Measurements from ENCODE around the gene PLXNA1.

The PLXNA1 gene

DNA sequence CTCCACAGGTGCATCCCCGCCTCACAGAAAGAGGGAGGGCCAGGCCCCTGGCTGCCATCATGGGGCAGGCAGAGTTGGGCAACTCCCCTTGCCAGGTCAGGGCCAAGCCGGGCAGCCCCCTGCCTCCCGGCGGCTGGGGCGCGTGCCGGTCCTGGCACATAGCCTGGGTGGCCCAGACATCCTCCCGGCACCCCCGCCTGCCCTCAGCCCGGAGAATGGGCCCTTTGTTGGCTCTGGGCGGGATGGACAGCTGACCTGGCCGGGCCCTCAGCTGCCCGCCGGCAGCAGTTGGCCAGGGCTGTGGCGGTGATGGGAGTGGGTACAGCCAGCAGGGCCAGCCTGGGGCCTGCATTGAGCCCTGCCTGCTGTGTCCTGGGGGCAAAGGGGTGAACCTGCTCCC, 16.5 kb downstream of the PLXNA1 start (continued):
- TF ChIP-seq TSHZ2 (CRISPR knock-in tag; IDR thresholded peaks at IDR 0.05) (no peak), RARB (CRISPR knock-in tag; IDR thresholded peaks at IDR 0.05) (no peak), ARNTL (CRISPR knock-in tag; IDR thresholded peaks at IDR 0.05; ENCODE audit: borderline replicate concordance, low read depth) (no peak)

GRCh38 chr3:127000119-127000518, 17.2 kb downstream of the PLXNA1 start:
- no peak for ATAC-seq
- no peak for TF ChIP-seq CSDC2 (CRISPR knock-in tag; IDR thresholded peaks at IDR 0.05)
- TF ChIP-seq RARB (CRISPR knock-in tag; IDR thresholded peaks at IDR 0.05) = no peak
- TF ChIP-seq GLIS3 (CRISPR knock-in tag; IDR thresholded peaks at IDR 0.05) = no peak
- no peak for TF ChIP-seq ARNTL (CRISPR knock-in tag; IDR thresholded peaks at IDR 0.05; ENCODE audit: borderline replicate concordance, low read depth)
- no peak for TF ChIP-seq ESRRG (CRISPR knock-in tag; IDR thresholded peaks at IDR 0.05)
- TF ChIP-seq ZFP30 (CRISPR knock-in tag; IDR thresholded peaks at IDR 0.05) = no peak
- no peak for TF ChIP-seq TSHZ2 (CRISPR knock-in tag; IDR thresholded peaks at IDR 0.05)
- no peak for TF ChIP-seq TCF4 (CRISPR knock-in tag; IDR thresholded peaks at IDR 0.05; ENCODE audit: borderline replicate concordance)
- no peak for TF ChIP-seq ZNF70 (CRISPR knock-in tag; IDR thresholded peaks at IDR 0.05)
- TF ChIP-seq ZNF565 (CRISPR knock-in tag; conservative IDR thresholded peaks at IDR 0.05; ENCODE audit: low read depth) = no peak
- TF ChIP-seq ZFP3 (CRISPR knock-in tag; IDR thresholded peaks at IDR 0.05) = no peak
- TF ChIP-seq ZC3H10 (CRISPR knock-in tag; IDR thresholded peaks at IDR 0.05) = no peak
- TF ChIP-seq, protein P1, sequence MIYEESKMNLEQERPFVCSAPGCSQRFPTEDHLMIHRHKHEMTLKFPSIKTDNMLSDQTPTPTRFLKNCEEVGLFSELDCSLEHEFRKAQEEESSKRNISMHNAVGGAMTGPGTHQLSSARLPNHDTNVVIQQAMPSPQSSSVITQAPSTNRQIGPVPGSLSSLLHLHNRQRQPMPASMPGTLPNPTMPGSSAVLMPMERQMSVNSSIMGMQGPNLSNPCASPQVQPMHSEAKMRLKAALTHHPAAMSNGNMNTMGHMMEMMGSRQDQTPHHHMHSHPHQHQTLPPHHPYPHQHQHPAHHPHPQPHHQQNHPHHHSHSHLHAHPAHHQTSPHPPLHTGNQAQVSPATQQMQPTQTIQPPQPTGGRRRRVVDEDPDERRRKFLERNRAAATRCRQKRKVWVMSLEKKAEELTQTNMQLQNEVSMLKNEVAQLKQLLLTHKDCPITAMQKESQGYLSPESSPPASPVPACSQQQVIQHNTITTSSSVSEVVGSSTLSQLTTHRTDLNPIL (CRISPR knock-in tag; IDR thresholded peaks at IDR 0.05; ENCODE audit: low read depth) = no peak
- TF ChIP-seq, protein P2, sequence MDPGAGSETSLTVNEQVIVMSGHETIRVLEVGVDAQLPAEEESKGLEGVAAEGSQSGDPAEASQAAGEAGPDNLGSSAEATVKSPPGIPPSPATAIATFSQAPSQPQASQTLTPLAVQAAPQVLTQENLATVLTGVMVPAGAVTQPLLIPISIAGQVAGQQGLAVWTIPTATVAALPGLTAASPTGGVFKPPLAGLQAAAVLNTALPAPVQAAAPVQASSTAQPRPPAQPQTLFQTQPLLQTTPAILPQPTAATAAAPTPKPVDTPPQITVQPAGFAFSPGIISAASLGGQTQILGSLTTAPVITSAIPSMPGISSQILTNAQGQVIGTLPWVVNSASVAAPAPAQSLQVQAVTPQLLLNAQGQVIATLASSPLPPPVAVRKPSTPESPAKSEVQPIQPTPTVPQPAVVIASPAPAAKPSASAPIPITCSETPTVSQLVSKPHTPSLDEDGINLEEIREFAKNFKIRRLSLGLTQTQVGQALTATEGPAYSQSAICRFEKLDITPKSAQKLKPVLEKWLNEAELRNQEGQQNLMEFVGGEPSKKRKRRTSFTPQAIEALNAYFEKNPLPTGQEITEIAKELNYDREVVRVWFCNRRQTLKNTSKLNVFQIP (CRISPR knock-in tag; IDR thresholded peaks at IDR 0.05; ENCODE audit: borderline replicate concordance, low read depth) = no peak
- TF ChIP-seq, protein P3, sequence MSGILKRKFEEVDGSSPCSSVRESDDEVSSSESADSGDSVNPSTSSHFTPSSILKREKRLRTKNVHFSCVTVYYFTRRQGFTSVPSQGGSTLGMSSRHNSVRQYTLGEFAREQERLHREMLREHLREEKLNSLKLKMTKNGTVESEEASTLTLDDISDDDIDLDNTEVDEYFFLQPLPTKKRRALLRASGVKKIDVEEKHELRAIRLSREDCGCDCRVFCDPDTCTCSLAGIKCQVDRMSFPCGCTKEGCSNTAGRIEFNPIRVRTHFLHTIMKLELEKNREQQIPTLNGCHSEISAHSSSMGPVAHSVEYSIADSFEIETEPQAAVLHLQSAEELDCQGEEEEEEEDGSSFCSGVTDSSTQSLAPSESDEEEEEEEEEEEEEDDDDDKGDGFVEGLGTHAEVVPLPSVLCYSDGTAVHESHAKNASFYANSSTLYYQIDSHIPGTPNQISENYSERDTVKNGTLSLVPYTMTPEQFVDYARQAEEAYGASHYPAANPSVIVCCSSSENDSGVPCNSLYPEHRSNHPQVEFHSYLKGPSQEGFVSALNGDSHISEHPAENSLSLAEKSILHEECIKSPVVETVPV (CRISPR knock-in tag; IDR thresholded peaks at IDR 0.05) = no peak
- no peak for TF ChIP-seq ISL1 (CRISPR knock-in tag; IDR thresholded peaks at IDR 0.05)
- TF ChIP-seq TOX (CRISPR knock-in tag; IDR thresholded peaks at IDR 0.05; ENCODE audit: borderline replicate concordance) = no peak
- no peak for TF ChIP-seq ZNF8 (CRISPR knock-in tag; IDR thresholded peaks at IDR 0.05)
- no peak for TF ChIP-seq PPARA (CRISPR knock-in tag; IDR thresholded peaks at IDR 0.05; ENCODE audit: borderline replicate concordance)
- no peak for TF ChIP-seq OSR1 (CRISPR knock-in tag; IDR thresholded peaks at IDR 0.05)

DNA sequence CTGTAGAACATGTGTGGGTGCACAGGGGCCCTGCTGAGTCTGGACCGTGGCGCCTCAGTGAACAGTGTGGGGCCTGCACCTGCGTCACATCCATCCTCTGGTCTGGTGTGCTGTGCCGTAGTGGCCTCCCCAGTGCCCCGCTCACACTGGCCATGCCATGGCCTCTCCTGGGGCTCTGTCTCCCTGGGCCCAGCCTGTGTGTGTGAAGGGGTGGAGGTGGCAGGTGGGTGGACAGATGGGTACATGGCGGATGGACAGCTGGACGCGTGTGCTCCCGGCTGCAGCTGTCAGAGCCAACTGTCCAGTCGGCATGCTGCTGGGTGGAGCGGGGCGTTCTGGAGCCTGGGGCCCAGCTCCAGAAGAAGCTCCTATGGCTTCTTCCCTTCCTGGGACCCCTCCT, 17.8 kb downstream of the PLXNA1 start:
- ATAC-seq = no peak
- TF ChIP-seq TOX (CRISPR knock-in tag; IDR thresholded peaks at IDR 0.05; ENCODE audit: borderline replicate concordance) = no peak
- no peak for TF ChIP-seq ZFP30 (CRISPR knock-in tag; IDR thresholded peaks at IDR 0.05)
- no peak for TF ChIP-seq PATZ1 (CRISPR knock-in tag; IDR thresholded peaks at IDR 0.05; ENCODE audit: borderline replicate concordance)
- no peak for TF ChIP-seq TSHZ2 (CRISPR knock-in tag; IDR thresholded peaks at IDR 0.05)
